ENCODE data around the gene MCF2L. TPM values are rescaled to one million over a fixed set of nuclear protein-coding genes. Genes with fewer than 3 reads are reported as not detected.

Gene MCF2L
- total and polyA plus RNA-seq, 2 experiments from 2014 or later: 4.8 to 25.6 TPM

GRCh38 chr13:113048766-113049165 lies 79.8 kb downstream of the MCF2L start:
- H3K9me2 ChIP-seq (ENCODE audit: insufficient read depth): no peaks in the 10 kb centered on the region
- no peaks in the 10 kb centered on the region for H3K36me3 ChIP-seq (ENCODE audit: insufficient read depth)
- no peaks in the 10 kb centered on the region for H3F3A ChIP-seq (replicated peaks; ENCODE audit: low read depth)
- Mint-ChIP-seq H3K27me3 (ENCODE audit: insufficient read depth, low read depth, poor library complexity) (peaks cover 7% of the 10 kb centered on the region), H3K27ac (no peak overlapping the region), H3K4me1 (peaks cover 9% of the 10 kb centered on the region), H3K9me3 (no peaks in the 10 kb centered on the region), H3K4me3 (no peak overlapping the region), H3K36me3 (ENCODE audit: low read depth) (no peaks in the 10 kb centered on the region)
- no peak overlapping the region for H2AFZ ChIP-seq
- DNase-seq (ENCODE audit: low spot score): no peak
- H3K79me2 ChIP-seq (replicated peaks; ENCODE audit: insufficient read depth): no peaks in the 10 kb centered on the region
- no peak overlapping the region for H3K4me2 ChIP-seq
- no peak overlapping the region for H3K27ac ChIP-seq (ENCODE audit: low read depth)
- no peaks in the 10 kb centered on the region for H3K27me3 ChIP-seq (ENCODE audit: insufficient read depth)
- H3K4me3 ChIP-seq: no peak overlapping the region
- H3K4me1 ChIP-seq (ENCODE audit: insufficient read depth): no peaks in the 10 kb centered on the region
- TF ChIP-seq NANOG (IDR thresholded peaks at IDR 0.05; ENCODE audit: borderline replicate concordance) (no peak), STAT1 (IDR thresholded peaks at IDR 0.05; ENCODE audit: unreplicated experiment) (no peak), ZNF114 (CRISPR knock-in tag; IDR thresholded peaks at IDR 0.05) (no peak), EZH2 (IDR thresholded peaks at IDR 0.05; ENCODE audit: low read depth, unreplicated experiment) (no peak), ZNF331 (CRISPR knock-in tag; IDR thresholded peaks at IDR 0.05; ENCODE audit: low read depth) (no peak), ETS1 (IDR thresholded peaks at IDR 0.05) (no peak), CTCF (conservative IDR thresholded peaks at IDR 0.05; ENCODE audit: low read depth in 2 of 2) (no peak), ZNF462 (CRISPR knock-in tag; IDR thresholded peaks at IDR 0.05) (no peak), REST (IDR thresholded peaks at IDR 0.05; ENCODE audit: unreplicated experiment) (no peak)
- no peak for ATAC-seq
- no peaks in the 10 kb centered on the region for H4K20me1 ChIP-seq (replicated peaks; ENCODE audit: insufficient read depth)
